CD14-positive monocyte (primary cell): Measurements from ENCODE around the gene MPHOSPH10. TPM values are rescaled to one million over a fixed set of nuclear protein-coding genes. Genes with fewer than 3 reads are reported as not detected.

Source experiments
- DNase-seq, 3 donors: peaks; one replicate each; pipeline ENCODE4 v3.0.0-alpha.2; 2011 to 2022
- H2AFZ ChIP-seq: 2 replicates; pipeline ENCODE4 v1.6.0; 2012; ENCODE audit warnings: mild to moderate bottlenecking, low read depth, low read length, inconsistent platforms; ENCODE audit not compliant: insufficient read depth, poor library complexity, severe bottlenecking
- H3K27ac ChIP-seq, 2 donors: 1 replicate in 1 of 2; 2 replicates in 1 of 2; pipeline ENCODE4 v1.5.1; 2012 to 2013; ENCODE audit warnings: low read length in 2 of 2, control low read depth in 1 of 2, inconsistent platforms in 1 of 2, low read depth in 1 of 2, mild to moderate bottlenecking in 1 of 2
- H3K27me3 ChIP-seq, 2 donors: one replicate each; pipeline versions ENCODE4 v1.6.0 to v1.6.1; 2011 to 2013; ENCODE audit warnings: low read length in 2 of 2; ENCODE audit not compliant: control insufficient read depth in 2 of 2, insufficient read depth in 2 of 2
- H3K36me3 ChIP-seq, 2 donors: replicated peaks in 1 of 2; 1 replicate in 1 of 2; 2 replicates in 1 of 2; pipeline versions ENCODE4 v1.5.1 to v1.6.1; 2012 to 2013; ENCODE audit warnings: low read length in 2 of 2, control low read depth in 1 of 2, inconsistent platforms in 1 of 2, mild to moderate bottlenecking in 1 of 2; ENCODE audit not compliant: insufficient read depth in 2 of 2, control insufficient read depth in 1 of 2
- H3K4me1 ChIP-seq, 2 donors: 1 replicate in 1 of 2; 2 replicates in 1 of 2; pipeline versions ENCODE4 v1.5.1 to v1.6.1; 2012 to 2013; ENCODE audit warnings: low read length in 2 of 2, control low read depth in 1 of 2, inconsistent platforms in 1 of 2, mild to moderate bottlenecking in 1 of 2, moderate library complexity in 1 of 2; ENCODE audit not compliant: insufficient read depth in 2 of 2, control insufficient read depth in 1 of 2
- H3K4me2 ChIP-seq: replicated peaks from 2 replicates; pipeline ENCODE3; 2012; ENCODE audit warnings: low read length, moderate library complexity, mild to moderate bottlenecking; ENCODE audit not compliant: poor library complexity, severe bottlenecking; ENCODE audit errors: extremely low read depth
- H3K4me3 ChIP-seq, 3 experiments: fragments of 200-600 bp in 1 of 3; sonication (generic) in 1 of 3; replicated peaks in 1 of 3; 1 replicate in 2 of 3; 2 replicates in 1 of 3; pipeline ENCODE4 v1.5.1; 2011 to 2013; ENCODE audit warnings: low read length in 3 of 3, mild to moderate bottlenecking in 3 of 3, control low read depth in 2 of 3, low read depth in 2 of 3, inconsistent platforms in 1 of 3, moderate library complexity in 1 of 3
- H3K79me2 ChIP-seq: 2 replicates; pipeline ENCODE4 v1.6.0; 2012; ENCODE audit warnings: mild to moderate bottlenecking, control low read depth, inconsistent platforms, low read length, moderate library complexity; ENCODE audit not compliant: insufficient read depth
- H3K9ac ChIP-seq: 2 replicates; pipeline ENCODE4 v1.6.0; 2017; ENCODE audit warnings: low read length, mild to moderate bottlenecking; ENCODE audit not compliant: insufficient read depth, poor library complexity, severe bottlenecking
- H3K9me3 ChIP-seq, 2 donors: replicated peaks in 1 of 2; 1 replicate in 1 of 2; 2 replicates in 1 of 2; pipeline versions ENCODE4 v1.5.1 to v1.6.1; 2012 to 2013; ENCODE audit warnings: low read length in 2 of 2, control low read depth in 1 of 2; ENCODE audit not compliant: control insufficient read depth in 1 of 2, insufficient read depth in 1 of 2
- H4K20me1 ChIP-seq: 2 replicates; pipeline ENCODE4 v1.6.0; 2012; ENCODE audit warnings: mild to moderate bottlenecking, low read length, control low read depth, moderate library complexity; ENCODE audit not compliant: insufficient read depth
- H3K27ac Mint-ChIP-seq, 7 donors: one replicate each; pipeline ENCODE4 v1.8.0; 2020; ENCODE audit warnings: mild to moderate bottlenecking in 7 of 7, mixed read lengths in 7 of 7, moderate library complexity in 6 of 7, inconsistent platforms in 2 of 7
- H3K27me3 Mint-ChIP-seq, 3 donors: one replicate each; pipeline ENCODE4 v1.8.0; 2021 to 2022; ENCODE audit warnings: low read depth in 3 of 3, mild to moderate bottlenecking in 3 of 3, mixed read lengths in 3 of 3, moderate library complexity in 3 of 3, inconsistent platforms in 1 of 3
- H3K36me3 Mint-ChIP-seq, 2 donors: one replicate each; pipeline ENCODE4 v1.8.0; 2020; ENCODE audit warnings: mixed read lengths in 2 of 2, inconsistent platforms in 1 of 2, mild to moderate bottlenecking in 1 of 2
- H3K4me1 Mint-ChIP-seq: one replicate; pipeline ENCODE4 v1.8.0; 2020; ENCODE audit warnings: mild to moderate bottlenecking, mixed read lengths
- H3K4me3 Mint-ChIP-seq, 2 donors: one replicate each; pipeline ENCODE4 v1.8.0; 2020; ENCODE audit warnings: mild to moderate bottlenecking in 2 of 2, mixed read lengths in 2 of 2, moderate library complexity in 1 of 2
- H3K9me3 Mint-ChIP-seq, 7 donors: one replicate each; pipeline ENCODE4 v1.8.0; 2020 to 2022; ENCODE audit warnings: mixed read lengths in 7 of 7, mild to moderate bottlenecking in 6 of 7, moderate library complexity in 6 of 7, inconsistent platforms in 2 of 7
- WGBS: methylation state at CpG from one replicate; pipeline ENCODE4 v1.1.5; 2013; ENCODE audit warnings: missing lambda C conversion rate; ENCODE audit not compliant: insufficient coverage; 5-methylcytosine and 5-hydroxymethylcytosine counted together
- intact Hi-C, 2 donors: fragments of 100-400 bp; cut with micrococcal nuclease; formaldehyde crosslinking; loops; one replicate each; pipeline versions ENCODE4 v1.15.0 to v1.15.1; 2023
- polyA plus RNA-seq, 3 donors: library from polyadenylated mRNA; depleted of rRNA in 1 of 3; unstranded in 2 of 3; stranded (reverse) in 1 of 3; fragments of 300-500 nt in 2 of 3; fragments of >200 nt in 1 of 3; fragmentation: Illumina TruSeq in 2 of 3; gene quantifications; 1 replicate in 2 of 3; 2 replicates in 1 of 3; pipeline ENCODE4 v1.2.3, GENCODE V29; 2012 to 2021
- TF ChIP-seq, protein P1 (sequence below): fragments of 200-600 bp; IDR thresholded peaks from one replicate; pipeline ENCODE4 v1.8.0; 2022; ENCODE audit warnings: antibody characterized with exemption, mild to moderate bottlenecking

MPHOSPH10 gene
- polyA plus RNA-seq, 3 donors, result 4.8 to 9.9 (median 5.6) TPM

GRCh38 chr2:71133603-71134002 is 3.2 kb downstream of the MPHOSPH10 start:
- Histone ChIP-seq H3K4me1 (peaks cover 17 to 32% of the 10 kb centered on the region in 2 donors), H3K79me2 (peaks cover 45% of the 10 kb centered on the region), H3K27ac (no peak overlapping the region), H3K9me3 (no peaks in the 10 kb centered on the region), H2AFZ (no peak overlapping the region), H3K27me3 (no peaks in the 10 kb centered on the region), H4K20me1 (no peaks in the 10 kb centered on the region), H3K4me3 (no peak overlapping the region), H3K9ac (no peak overlapping the region), H3K4me2 (no peak overlapping the region), H3K36me3 (peaks cover 45 to 63% of the 10 kb centered on the region in 2 donors)
- Mint-ChIP-seq H3K4me1 (peaks cover 7% of the 10 kb centered on the region), H3K27ac (no peak overlapping the region), H3K4me3 (no peak overlapping the region), H3K27me3 (peaks cover 0 to 2% (median 0%) of the 10 kb centered on the region in 3 donors), H3K36me3 (peaks cover 35 to 43% of the 10 kb centered on the region in 2 donors), H3K9me3 (no peaks in the 10 kb centered on the region)
- TF ChIP-seq, protein P1, sequence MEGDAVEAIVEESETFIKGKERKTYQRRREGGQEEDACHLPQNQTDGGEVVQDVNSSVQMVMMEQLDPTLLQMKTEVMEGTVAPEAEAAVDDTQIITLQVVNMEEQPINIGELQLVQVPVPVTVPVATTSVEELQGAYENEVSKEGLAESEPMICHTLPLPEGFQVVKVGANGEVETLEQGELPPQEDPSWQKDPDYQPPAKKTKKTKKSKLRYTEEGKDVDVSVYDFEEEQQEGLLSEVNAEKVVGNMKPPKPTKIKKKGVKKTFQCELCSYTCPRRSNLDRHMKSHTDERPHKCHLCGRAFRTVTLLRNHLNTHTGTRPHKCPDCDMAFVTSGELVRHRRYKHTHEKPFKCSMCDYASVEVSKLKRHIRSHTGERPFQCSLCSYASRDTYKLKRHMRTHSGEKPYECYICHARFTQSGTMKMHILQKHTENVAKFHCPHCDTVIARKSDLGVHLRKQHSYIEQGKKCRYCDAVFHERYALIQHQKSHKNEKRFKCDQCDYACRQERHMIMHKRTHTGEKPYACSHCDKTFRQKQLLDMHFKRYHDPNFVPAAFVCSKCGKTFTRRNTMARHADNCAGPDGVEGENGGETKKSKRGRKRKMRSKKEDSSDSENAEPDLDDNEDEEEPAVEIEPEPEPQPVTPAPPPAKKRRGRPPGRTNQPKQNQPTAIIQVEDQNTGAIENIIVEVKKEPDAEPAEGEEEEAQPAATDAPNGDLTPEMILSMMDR, result no peak
- DNase-seq, result no peak
- intact Hi-C loops, result loop anchor here in 1 of 2 donors (5.0 kb wide), 1 partner anchor 61 kb away; no protein-coding TSS in a partner anchor

- Mint-ChIP-seq H3K36me3 (peaks cover 57 to 67% of the 10 kb centered on the region in 2 donors), H3K4me3 (no peak overlapping the region), H3K27ac (no peak overlapping the region), H3K27me3 (peaks cover 0 to 2% (median 0%) of the 10 kb centered on the region in 3 donors), H3K9me3 (no peaks in the 10 kb centered on the region), H3K4me1 (no peaks in the 10 kb centered on the region)
- TF ChIP-seq, protein P1, result no peak
- no peak overlapping the region for H3K4me3 ChIP-seq
- H3K4me1 ChIP-seq, result peaks cover 3 to 14% of the 10 kb centered on the region in 2 donors
- H4K20me1 ChIP-seq, result peaks cover 4% of the 10 kb centered on the region
- peaks cover 69 to 88% of the 10 kb centered on the region in 2 donors for H3K36me3 ChIP-seq
- intact Hi-C loops, result no loop called here
- H3K27me3 ChIP-seq, result no peaks in the 10 kb centered on the region
- 100% methylated on average over 1 of the region's 3 CpGs for WGBS
- DNase-seq, result no peak
- H3K79me2 ChIP-seq, result peaks cover 22% of the 10 kb centered on the region
- no peak overlapping the region for H3K9ac ChIP-seq
- no peaks in the 10 kb centered on the region for H3K9me3 ChIP-seq
- no peak overlapping the region for H3K4me2 ChIP-seq
- H2AFZ ChIP-seq, result no peak overlapping the region
- H3K27ac ChIP-seq, result no peak overlapping the region
Measured at GRCh38 chr2:71136174-71136573, 5.7 kb downstream of the MPHOSPH10 start.
